ENCODE results near the gene TEX52. TPM values are rescaled to one million over a fixed set of nuclear protein-coding genes. Genes with fewer than 3 reads are reported as not detected.

Gene TEX52
- total RNA-seq, 1 experiment from 2014 or later, result 0.34 TPM

DNA sequence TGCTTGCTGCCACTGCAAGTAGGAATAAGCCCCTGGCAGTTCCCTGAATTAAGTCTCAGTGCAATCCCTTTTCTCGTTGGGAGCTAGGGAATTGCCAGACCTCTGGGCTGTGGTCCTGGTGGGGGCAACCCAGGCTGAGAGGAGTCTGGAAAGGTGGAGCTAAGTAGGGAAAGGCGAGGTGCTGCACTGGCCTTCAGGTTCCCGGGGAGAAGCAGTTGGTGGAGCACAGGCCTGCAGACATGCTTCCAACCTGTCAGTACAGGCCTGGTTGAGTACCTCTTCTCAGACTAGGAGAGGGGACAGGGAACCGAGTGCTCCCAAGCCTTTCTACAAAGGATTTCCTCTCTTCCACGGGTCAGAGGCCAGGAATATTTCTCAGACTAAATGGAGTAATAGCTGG lies 23.5 kb downstream of the TEX52 start:
- no peak for TF ChIP-seq CTCF (IDR thresholded peaks at IDR 0.05; ENCODE audit: insufficient read depth in 1 of 2, low read depth in 1 of 2, low read length in 1 of 2, severe bottlenecking in 1 of 2, unreplicated experiment in 1 of 2)
- Mint-ChIP-seq H3K27me3 (ENCODE audit: insufficient read depth, unreplicated experiment) (peaks cover 5% of the 10 kb centered on the region), H3K4me3 (ENCODE audit: unreplicated experiment) (no peak overlapping the region), H3K27ac (ENCODE audit: unreplicated experiment) (no peak overlapping the region), H3K36me3 (ENCODE audit: insufficient read depth, unreplicated experiment) (peaks cover 13% of the 10 kb centered on the region), H3K9me3 (ENCODE audit: unreplicated experiment) (no peaks in the 10 kb centered on the region), H3K4me1 (ENCODE audit: low read depth, unreplicated experiment) (no peaks in the 10 kb centered on the region)
- BruUV-seq (replicated peaks), result no TSS peak
- intact Hi-C loops (cut with micrococcal nuclease; ENCODE audit: unreplicated experiment), result no loop called here
- Histone ChIP-seq H3K4me1 (no peaks in the 10 kb centered on the region), H3K36me3 (ENCODE audit: control insufficient read depth, insufficient read depth, low read length) (no peaks in the 10 kb centered on the region), H3K9me3 (no peaks in the 10 kb centered on the region), H3K27me3 (replicated peaks; ENCODE audit: control insufficient read depth, insufficient read depth, low read length) (no peaks in the 10 kb centered on the region), H3K4me3 (ENCODE audit: low read depth, low read length) (no peak overlapping the region)
- DNase-seq, result no peak
- ChIA-PET CTCF (interaction anchor here (0.8 to 1.7 kb wide), 2 partner anchors 12 to 52 kb away, joined by 3 to 10 read pairs; no protein-coding TSS in a partner anchor), POLR2A (interaction anchor here (0.6 to 1.2 kb wide), 2 partner anchors 21 to 121 kb away, joined by 5 to 13 read pairs; no protein-coding TSS in a partner anchor)

GRCh38 chr12:2832550-2833127 lies 24.2 kb downstream of the TEX52 start:
- no peak overlapping the region for H3K4me3 ChIP-seq (ENCODE audit: low read depth, low read length)
- intact Hi-C loops (cut with micrococcal nuclease; ENCODE audit: unreplicated experiment), result no loop called here
- ChIA-PET CTCF (interaction anchor here (1.7 kb wide), 1 partner anchor 13 kb away, joined by 10 read pairs; no protein-coding TSS in a partner anchor), POLR2A (no interaction called here)
- Mint-ChIP-seq H3K27ac (ENCODE audit: unreplicated experiment) (no peak overlapping the region), H3K36me3 (ENCODE audit: insufficient read depth, unreplicated experiment) (peaks cover 17% of the 10 kb centered on the region), H3K4me1 (ENCODE audit: low read depth, unreplicated experiment) (no peaks in the 10 kb centered on the region), H3K9me3 (ENCODE audit: unreplicated experiment) (no peaks in the 10 kb centered on the region), H3K27me3 (ENCODE audit: insufficient read depth, unreplicated experiment) (peaks cover 5% of the 10 kb centered on the region), H3K4me3 (ENCODE audit: unreplicated experiment) (no peak overlapping the region)
- no peaks in the 10 kb centered on the region for H3K4me1 ChIP-seq
- H3K9me3 ChIP-seq, result no peaks in the 10 kb centered on the region
- H3K36me3 ChIP-seq (ENCODE audit: control insufficient read depth, insufficient read depth, low read length), result no peaks in the 10 kb centered on the region
- no peak for DNase-seq
- H3K27me3 ChIP-seq (replicated peaks; ENCODE audit: control insufficient read depth, insufficient read depth, low read length), result no peaks in the 10 kb centered on the region
- no TSS peak for BruUV-seq (replicated peaks)
- TF ChIP-seq CTCF (IDR thresholded peaks at IDR 0.05; ENCODE audit: insufficient read depth in 1 of 2, low read depth in 1 of 2, low read length in 1 of 2, severe bottlenecking in 1 of 2, unreplicated experiment in 1 of 2), result no peak

- no peak overlapping the region for H3K4me3 Mint-ChIP-seq (ENCODE audit: unreplicated experiment)
Measured at GRCh38 chr12:2829275-2829674, 27.6 kb downstream of the TEX52 start.

More at GRCh38 chr12:2829275-2829674, 27.6 kb downstream of the TEX52 start:
- intact Hi-C loops (cut with micrococcal nuclease; ENCODE audit: unreplicated experiment), result no loop called here
- no peak for TF ChIP-seq CTCF (IDR thresholded peaks at IDR 0.05; ENCODE audit: insufficient read depth in 1 of 2, low read depth in 1 of 2, low read length in 1 of 2, severe bottlenecking in 1 of 2, unreplicated experiment in 1 of 2)
- Mint-ChIP-seq H3K4me1 (ENCODE audit: low read depth, unreplicated experiment) (no peaks in the 10 kb centered on the region), H3K27ac (ENCODE audit: unreplicated experiment) (no peak overlapping the region), H3K36me3 (ENCODE audit: insufficient read depth, unreplicated experiment) (peaks cover 28% of the 10 kb centered on the region), H3K27me3 (ENCODE audit: insufficient read depth, unreplicated experiment) (peaks cover 2% of the 10 kb centered on the region), H3K9me3 (ENCODE audit: unreplicated experiment) (no peaks in the 10 kb centered on the region)
- H3K36me3 ChIP-seq (ENCODE audit: control insufficient read depth, insufficient read depth, low read length), result no peaks in the 10 kb centered on the region
- H3K4me3 ChIP-seq (ENCODE audit: low read depth, low read length), result no peak overlapping the region
- no peak for DNase-seq
- POLR2A ChIA-PET, result no interaction called here
- H3K4me1 ChIP-seq, result no peaks in the 10 kb centered on the region
- H3K27me3 ChIP-seq (replicated peaks; ENCODE audit: control insufficient read depth, insufficient read depth, low read length), result no peaks in the 10 kb centered on the region
- BruUV-seq (replicated peaks), result no TSS peak
- H3K9me3 ChIP-seq, result no peaks in the 10 kb centered on the region
- CTCF ChIA-PET, result no interaction called here
